Stomach (tissue), 9 donors: ENCODE data around the gene ZNF629. TPM values are rescaled to one million over a fixed set of nuclear protein-coding genes. Genes with fewer than 3 reads are reported as not detected.

Experiments used
- DNase-seq, 2 donors: peaks; one replicate each; pipeline versions ENCODE4 v3.0.0 to v3.0.0-alpha.2; 2013 to 2019
- H3K27ac ChIP-seq, 5 donors: fragments of 200-600 bp in 4 of 5; sonication (generic) in 4 of 5; one replicate each; pipeline ENCODE4 v1.5.1; 2013 to 2019; ENCODE audit warnings: mild to moderate bottlenecking in 1 of 5, moderate library complexity in 1 of 5
- H3K27me3 ChIP-seq, 3 donors: fragments of 200-600 bp; sonication (generic); one replicate each; pipeline ENCODE4 v1.5.1; 2017 to 2019; ENCODE audit warnings: mixed run types in 1 of 3
- H3K36me3 ChIP-seq, 4 donors: fragments of 200-600 bp; sonication (generic); 1 replicate in 3 of 4; 2 replicates in 1 of 4; pipeline ENCODE4 v1.5.1; 2016 to 2019
- H3K4me1 ChIP-seq, 4 donors: fragments of 200-600 bp; sonication (generic); one replicate each; pipeline ENCODE4 v1.5.1; 2016 to 2019
- H3K4me3 ChIP-seq, 4 donors: fragments of 200-600 bp; sonication (generic) in 3 of 4; one replicate each; pipeline ENCODE4 v1.5.1; 2016 to 2019; ENCODE audit warnings: mild to moderate bottlenecking in 1 of 4
- H3K9me3 ChIP-seq, 4 donors: fragments of 200-600 bp; sonication (generic); one replicate each; pipeline ENCODE4 v1.5.1; 2016 to 2019
- EP300 ChIP-seq: sonication (generic); formaldehyde crosslinking; IDR thresholded peaks from one replicate; pipeline ENCODE4 v1.6.1; 2017; ENCODE audit warnings: antibody characterized with exemption
- POLR2A ChIP-seq, 4 donors: fragments of 450-650 bp; IDR thresholded peaks; one replicate each; pipeline ENCODE4 v1.6.1; 2016; ENCODE audit warnings: antibody characterized with exemption in 4 of 4, control low read depth in 2 of 4, mild to moderate bottlenecking in 1 of 4, moderate library complexity in 1 of 4
- POLR2AphosphoS5 ChIP-seq, 3 donors: sonication (generic); formaldehyde crosslinking; IDR thresholded peaks; one replicate each; pipeline ENCODE4 v1.6.1; 2016; ENCODE audit warnings: antibody characterized with exemption in 3 of 3
- WGBS, 5 donors: extraction: QIAGEN DNeasy Blood & Tissue Kit in 3 of 5; methylation state at CpG; one replicate each; pipeline versions ENCODE4 v1.1.5 to v1.1.7; 2013 to 2018; 5-methylcytosine and 5-hydroxymethylcytosine counted together
- intact Hi-C: fragments of 100-400 bp; cut with DNase I; formaldehyde crosslinking; loops from one replicate; pipeline ENCODE4 v1.15.1; 2023; ENCODE audit warnings: low total_unique reads
- polyA plus RNA-seq, 3 donors: library from polyadenylated mRNA; stranded (reverse); fragments of 200-250 nt; gene quantifications; one replicate each; pipeline ENCODE4 v1.2.3, GENCODE V29; 2013
- total RNA-seq, 5 donors: library from RNA; depleted of rRNA; stranded (reverse); fragments of >200 nt; gene quantifications; one replicate each; pipeline versions ENCODE4 v1.1.0 to v1.2.3, GENCODE V29; 2014 to 2016
- TF ChIP-seq, protein P1 (sequence below), 7 experiments: fragments of 450-650 bp in 4 of 7; fragments of 200-600 bp in 3 of 7; sonication (generic) in 3 of 7; IDR thresholded peaks; one replicate each; pipeline ENCODE4 v1.5.1; 2016 to 2019; ENCODE audit warnings: antibody characterized with exemption in 7 of 7, control low read depth in 2 of 7, mild to moderate bottlenecking in 1 of 7
- donor health status: healthy with polysubstance abuse.
- donor health status: Bipolar disorder and iron deficiency.
- donor health status: healthy.

Gene ZNF629
- total and polyA plus RNA-seq, 8 donors: 4.4 to 21.3 (median 10.9) TPM

DNA sequence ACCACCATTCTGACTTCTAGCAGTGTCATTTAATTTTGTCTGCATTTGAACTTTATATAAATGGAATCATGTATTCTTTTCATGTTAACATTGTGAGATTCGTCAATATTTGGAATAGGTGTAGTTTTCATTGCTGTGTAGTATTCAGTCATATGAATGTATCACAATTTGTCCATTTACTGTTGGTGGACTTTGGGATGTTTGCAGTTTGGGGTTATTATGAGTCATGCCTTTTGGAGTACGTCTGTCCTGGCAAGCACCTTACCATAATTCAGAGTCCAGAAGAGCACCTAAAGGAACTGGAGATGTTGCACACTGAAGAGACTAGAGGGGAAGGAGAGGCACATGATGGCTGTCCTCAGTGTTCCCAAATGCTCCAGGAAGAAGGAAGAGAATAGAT, 41.9 kb downstream of the ZNF629 start:
- WGBS, 5 donors: 54 to 60% (median 58%) methylated on average over 2 of the region's 2 CpGs
- TF ChIP-seq, protein P1, sequence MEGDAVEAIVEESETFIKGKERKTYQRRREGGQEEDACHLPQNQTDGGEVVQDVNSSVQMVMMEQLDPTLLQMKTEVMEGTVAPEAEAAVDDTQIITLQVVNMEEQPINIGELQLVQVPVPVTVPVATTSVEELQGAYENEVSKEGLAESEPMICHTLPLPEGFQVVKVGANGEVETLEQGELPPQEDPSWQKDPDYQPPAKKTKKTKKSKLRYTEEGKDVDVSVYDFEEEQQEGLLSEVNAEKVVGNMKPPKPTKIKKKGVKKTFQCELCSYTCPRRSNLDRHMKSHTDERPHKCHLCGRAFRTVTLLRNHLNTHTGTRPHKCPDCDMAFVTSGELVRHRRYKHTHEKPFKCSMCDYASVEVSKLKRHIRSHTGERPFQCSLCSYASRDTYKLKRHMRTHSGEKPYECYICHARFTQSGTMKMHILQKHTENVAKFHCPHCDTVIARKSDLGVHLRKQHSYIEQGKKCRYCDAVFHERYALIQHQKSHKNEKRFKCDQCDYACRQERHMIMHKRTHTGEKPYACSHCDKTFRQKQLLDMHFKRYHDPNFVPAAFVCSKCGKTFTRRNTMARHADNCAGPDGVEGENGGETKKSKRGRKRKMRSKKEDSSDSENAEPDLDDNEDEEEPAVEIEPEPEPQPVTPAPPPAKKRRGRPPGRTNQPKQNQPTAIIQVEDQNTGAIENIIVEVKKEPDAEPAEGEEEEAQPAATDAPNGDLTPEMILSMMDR (IDR thresholded peaks at IDR 0.05): no peak
- TF ChIP-seq POLR2AphosphoS5 (IDR thresholded peaks at IDR 0.05) (no peak), EP300 (no peak), POLR2A (IDR thresholded peaks at IDR 0.05) (no peak)
- Histone ChIP-seq H3K4me3 (no peak overlapping the region), H3K27ac (peak overlapping the region in 1 of 5 donors; percentile 17), H3K36me3 (peaks cover 15 to 42% (median 32%) of the 10 kb centered on the region in 4 donors), H3K4me1 (peaks cover 29 to 72% (median 40%) of the 10 kb centered on the region in 4 donors), H3K9me3 (no peaks in the 10 kb centered on the region), H3K27me3 (no peaks in the 10 kb centered on the region)
- DNase-seq: no peak
- intact Hi-C loops: no loop called here

DNA sequence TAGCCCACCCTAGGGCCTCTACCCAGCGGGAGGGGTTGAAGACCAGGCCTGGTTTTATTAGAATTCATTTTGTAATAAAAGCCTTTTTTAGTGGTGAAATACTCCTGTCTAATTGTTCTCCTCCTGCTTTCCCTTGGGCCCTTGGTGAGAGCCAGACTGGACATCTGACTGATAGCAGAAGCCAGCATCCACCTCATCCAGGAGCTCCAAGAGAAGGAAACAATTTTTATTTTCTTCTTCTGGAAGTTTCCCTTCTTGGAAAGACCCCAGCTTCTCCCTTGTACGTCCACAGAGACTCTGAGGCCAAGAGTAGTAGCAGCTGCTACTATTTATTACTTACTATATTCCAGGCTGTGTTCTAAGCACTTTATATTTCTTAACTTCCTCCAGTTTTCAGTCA, 42.8 kb downstream of the ZNF629 start:
- H3K4me3 ChIP-seq: no peak overlapping the region
- H3K4me1 ChIP-seq: peaks cover 38 to 72% (median 39%) of the 10 kb centered on the region in 4 donors
- peaks cover 18 to 51% (median 38%) of the 10 kb centered on the region in 4 donors for H3K36me3 ChIP-seq
- H3K27ac ChIP-seq: peak overlapping the region in 4 of 5 donors; percentile 26 to 62 (median 48)
- WGBS, 5 donors: 66 to 88% (median 80%) methylated on average over 2 of the region's 2 CpGs
- H3K9me3 ChIP-seq: no peaks in the 10 kb centered on the region
- no peaks in the 10 kb centered on the region for H3K27me3 ChIP-seq
- TF ChIP-seq POLR2AphosphoS5 (IDR thresholded peaks at IDR 0.05) (no peak), EP300 (no peak), POLR2A (IDR thresholded peaks at IDR 0.05) (no peak)
- TF ChIP-seq, protein P1 (IDR thresholded peaks at IDR 0.05): no peak
- intact Hi-C loops: no loop called here
- no peak for DNase-seq

DNA sequence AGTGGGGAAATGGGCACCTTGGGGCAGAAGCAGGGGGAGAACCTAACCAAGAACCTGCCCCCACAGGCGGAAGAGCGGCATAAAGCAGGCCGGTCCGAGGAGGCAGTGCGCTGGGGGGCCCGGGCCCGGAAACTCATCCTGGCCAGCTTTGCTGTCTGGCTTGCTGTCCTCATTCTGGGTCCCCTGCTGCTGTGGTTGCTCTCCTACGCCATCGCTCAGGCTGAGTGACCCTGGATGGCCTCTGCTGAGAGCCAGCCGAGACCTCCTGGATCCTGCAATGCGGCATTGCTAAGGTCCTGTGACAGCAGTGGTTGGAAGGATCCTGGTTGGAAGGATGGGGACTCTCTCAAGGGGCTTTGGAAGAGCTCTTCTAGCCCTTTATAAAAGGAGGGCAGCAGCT, 43.3 kb downstream of the ZNF629 start:
- no peaks in the 10 kb centered on the region for H3K9me3 ChIP-seq
- peak overlapping the region in 4 of 5 donors; percentile 26 to 62 (median 48) for H3K27ac ChIP-seq
- 93 to 96% (median 95%) methylated on average over 7 to 11 of the region's 11 CpGs for WGBS, 5 donors
- peaks cover 23 to 55% (median 43%) of the 10 kb centered on the region in 4 donors for H3K36me3 ChIP-seq
- no peak overlapping the region for H3K4me3 ChIP-seq
- intact Hi-C loops: no loop called here
- no peak for DNase-seq
- TF ChIP-seq POLR2A (IDR thresholded peaks at IDR 0.05): no peak
- TF ChIP-seq, protein P1 (IDR thresholded peaks at IDR 0.05): no peak
- no peak for TF ChIP-seq EP300
- TF ChIP-seq POLR2AphosphoS5 (IDR thresholded peaks at IDR 0.05): no peak
- H3K27me3 ChIP-seq: no peaks in the 10 kb centered on the region
- peaks cover 35 to 71% (median 38%) of the 10 kb centered on the region in 4 donors for H3K4me1 ChIP-seq

DNA sequence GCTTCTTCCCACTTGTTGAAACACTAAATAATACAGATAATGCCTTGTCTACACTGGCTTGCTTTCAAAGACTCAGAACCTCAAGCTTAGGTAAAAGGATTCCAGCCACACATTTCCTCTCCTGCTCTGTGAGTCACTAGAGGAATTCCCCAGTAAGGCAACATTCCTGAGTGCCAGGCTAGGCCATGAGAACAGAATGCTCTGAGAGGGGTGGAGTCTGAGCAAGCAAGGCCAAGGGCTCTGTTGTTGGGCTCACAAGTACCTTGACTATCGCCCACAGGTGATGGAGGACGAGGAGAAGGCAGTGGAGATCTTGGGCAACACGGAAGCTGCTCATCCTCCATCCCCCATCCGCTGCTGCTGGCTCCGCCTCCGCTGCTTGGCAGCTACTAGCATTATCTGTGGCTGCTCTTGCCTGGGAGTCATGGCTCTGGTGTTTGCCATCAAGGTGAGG, 45.5 kb downstream of the ZNF629 start:
- intact Hi-C loops: no loop called here
- Histone ChIP-seq H3K36me3 (peaks cover 45 to 78% (median 65%) of the 10 kb centered on the region in 4 donors), H3K4me3 (no peak overlapping the region), H3K4me1 (peaks cover 28 to 57% (median 31%) of the 10 kb centered on the region in 4 donors), H3K27me3 (no peaks in the 10 kb centered on the region), H3K27ac (peak overlapping the region; percentile 79 to 89 (median 83)), H3K9me3 (no peaks in the 10 kb centered on the region)
- WGBS, 5 donors: 60 to 76% (median 68%) methylated on average over 6 of the region's 6 CpGs
- TF ChIP-seq POLR2AphosphoS5 (IDR thresholded peaks at IDR 0.05) (peak in 2 of 3 donors; percentile 58 to 85), POLR2A (IDR thresholded peaks at IDR 0.05) (no peak)
- DNase-seq: peak; percentile 72 to 87
